ENCODE results near the gene WDR7. TPM values are rescaled to one million over a fixed set of nuclear protein-coding genes. Genes with fewer than 3 reads are reported as not detected.

The WDR7 gene
- total and polyA plus RNA-seq, 10 of the 15 experiments (the other 5 are each of a cell fraction or from before 2014, with no cell fraction given): 2.8 to 16.5 (median 11.7) TPM

DNA sequence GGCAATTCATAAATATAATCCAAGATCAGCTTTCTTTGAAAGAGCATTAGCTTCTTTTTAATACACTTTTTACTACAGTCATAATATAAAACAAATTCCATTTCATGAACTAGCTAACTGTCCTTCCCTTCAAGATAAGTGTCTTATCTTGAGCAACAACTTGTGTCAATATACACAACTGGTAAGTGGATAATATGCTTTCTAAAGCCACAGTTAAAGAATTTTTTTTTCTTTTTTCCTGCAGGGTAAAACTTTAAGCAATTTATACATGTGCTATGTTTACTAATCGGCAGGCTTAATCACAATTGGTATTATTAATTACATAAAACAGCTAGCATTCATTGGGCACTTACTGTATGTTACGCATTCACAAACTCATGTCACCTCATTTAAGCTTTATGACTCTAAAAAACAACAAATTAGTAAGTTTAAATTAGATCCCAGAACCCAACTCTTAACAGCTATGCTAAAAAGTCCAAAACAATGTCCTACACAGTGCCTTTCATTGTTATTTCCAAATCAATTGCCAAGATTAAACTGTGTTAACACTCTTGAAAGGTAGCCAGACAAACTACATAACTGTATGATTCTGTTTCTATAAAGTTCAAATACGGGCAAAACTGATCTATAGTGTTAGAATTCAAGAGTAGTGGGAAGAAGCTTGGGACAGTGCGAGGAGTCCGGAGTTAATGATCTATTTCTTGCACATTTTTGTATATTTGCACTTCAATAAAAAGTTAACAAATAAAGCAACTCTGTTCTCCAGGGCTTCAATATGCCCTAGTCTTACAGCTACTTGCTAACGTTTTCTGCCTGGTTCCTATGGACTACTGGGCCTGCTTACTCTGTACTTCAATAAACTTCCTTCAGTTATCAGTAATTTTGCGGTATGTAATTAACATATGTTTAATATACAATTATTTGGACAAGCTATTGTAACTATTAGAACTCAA, 18.8 kb upstream of the WDR7 start:
- H2AFZ ChIP-seq (ENCODE audit: control insufficient read depth, low read depth, low read length): no peak overlapping the region
- no peak overlapping the region for H3K4me3 ChIP-seq
- H3K4me1 ChIP-seq (ENCODE audit: control insufficient read depth, insufficient read depth, low read length): no peaks in the 10 kb centered on the region
- no peak overlapping the region for H3K9ac ChIP-seq (ENCODE audit: control insufficient read depth, insufficient read depth, low read length)
- ChIA-PET SMC1A (ENCODE audit: uncharacterized antibody, unreplicated experiment) (interaction anchor here (0.7 to 1.5 kb wide), 3 partner anchors 12 to 18 kb away, joined by 3 read pairs; no protein-coding TSS in a partner anchor), POLR2A (interaction anchor here (0.5 to 1.1 kb wide), 2 partner anchors 7 to 25 kb away, joined by 3 to 5 read pairs; no protein-coding TSS in a partner anchor), RAD21 (ENCODE audit: unreplicated experiment) (interaction anchor here (0.6 to 1.2 kb wide), 2 partner anchors 91 to 117 kb away, joined by 3 read pairs; no protein-coding TSS in a partner anchor), CTCF (interaction anchor here (0.9 to 2.6 kb wide), 2 partner anchors 13 to 20 kb away, joined by 3 to 13 read pairs; no protein-coding TSS in a partner anchor)
- peaks cover 0 to 11% of the 10 kb centered on the region in 2 experiments; a peak in 2 of 4 replicates for H3K36me3 ChIP-seq (ENCODE audit: control insufficient read depth in 2 of 2, insufficient read depth in 2 of 2, low read length in 1 of 2)
- in situ Hi-C loops (cut with MboI) (no loop called here), intact Hi-C loops (cut with micrococcal nuclease; ENCODE audit: unreplicated experiment) (no loop called here)
- no peak for DNase-seq (ENCODE audit: low read depth, low spot score)
- 95% methylated on average over 7 of the region's 7 CpGs for WGBS (ENCODE audit: insufficient coverage, insufficient replicate concordance, low lambda C conversion rate, missing lambda C conversion rate)
- TF ChIP-seq LARP7 (IDR thresholded peaks at IDR 0.05): no peak
- no peak for TF ChIP-seq CHD1 (IDR thresholded peaks at IDR 0.05; ENCODE audit: low read depth, low read length)
- TF ChIP-seq, protein P1, sequence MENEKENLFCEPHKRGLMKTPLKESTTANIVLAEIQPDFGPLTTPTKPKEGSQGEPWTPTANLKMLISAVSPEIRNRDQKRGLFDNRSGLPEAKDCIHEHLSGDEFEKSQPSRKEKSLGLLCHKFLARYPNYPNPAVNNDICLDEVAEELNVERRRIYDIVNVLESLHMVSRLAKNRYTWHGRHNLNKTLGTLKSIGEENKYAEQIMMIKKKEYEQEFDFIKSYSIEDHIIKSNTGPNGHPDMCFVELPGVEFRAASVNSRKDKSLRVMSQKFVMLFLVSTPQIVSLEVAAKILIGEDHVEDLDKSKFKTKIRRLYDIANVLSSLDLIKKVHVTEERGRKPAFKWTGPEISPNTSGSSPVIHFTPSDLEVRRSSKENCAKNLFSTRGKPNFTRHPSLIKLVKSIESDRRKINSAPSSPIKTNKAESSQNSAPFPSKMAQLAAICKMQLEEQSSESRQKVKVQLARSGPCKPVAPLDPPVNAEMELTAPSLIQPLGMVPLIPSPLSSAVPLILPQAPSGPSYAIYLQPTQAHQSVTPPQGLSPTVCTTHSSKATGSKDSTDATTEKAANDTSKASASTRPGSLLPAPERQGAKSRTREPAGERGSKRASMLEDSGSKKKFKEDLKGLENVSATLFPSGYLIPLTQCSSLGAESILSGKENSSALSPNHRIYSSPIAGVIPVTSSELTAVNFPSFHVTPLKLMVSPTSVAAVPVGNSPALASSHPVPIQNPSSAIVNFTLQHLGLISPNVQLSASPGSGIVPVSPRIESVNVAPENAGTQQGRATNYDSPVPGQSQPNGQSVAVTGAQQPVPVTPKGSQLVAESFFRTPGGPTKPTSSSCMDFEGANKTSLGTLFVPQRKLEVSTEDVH (IDR thresholded peaks at IDR 0.05; ENCODE audit: low read depth, partially characterized antibody): no peak
- TF ChIP-seq HCFC1 (IDR thresholded peaks at IDR 0.05; ENCODE audit: low read length): no peak
- no peak for TF ChIP-seq BACH1 (IDR thresholded peaks at IDR 0.05; ENCODE audit: borderline replicate concordance)
- TF ChIP-seq, protein P2, sequence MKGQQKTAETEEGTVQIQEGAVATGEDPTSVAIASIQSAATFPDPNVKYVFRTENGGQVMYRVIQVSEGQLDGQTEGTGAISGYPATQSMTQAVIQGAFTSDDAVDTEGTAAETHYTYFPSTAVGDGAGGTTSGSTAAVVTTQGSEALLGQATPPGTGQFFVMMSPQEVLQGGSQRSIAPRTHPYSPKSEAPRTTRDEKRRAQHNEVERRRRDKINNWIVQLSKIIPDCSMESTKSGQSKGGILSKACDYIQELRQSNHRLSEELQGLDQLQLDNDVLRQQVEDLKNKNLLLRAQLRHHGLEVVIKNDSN (IDR thresholded peaks at IDR 0.05; ENCODE audit: borderline replicate concordance, extremely low read length, insufficient read depth, low read depth, low read length): no peak
- H4K20me1 ChIP-seq (ENCODE audit: control insufficient read depth, insufficient read depth): peaks cover 3% of the 10 kb centered on the region; the same call in 1 of the 2 replicates
- no peak for FAIRE-seq
- H3K4me2 ChIP-seq (ENCODE audit: control insufficient read depth, insufficient read depth): 0 out of 2 replicates have a peak overlapping the region, but pooled peaks have one; percentile 25
- BruUV-seq (replicated peaks): no TSS peak
- H3K79me2 ChIP-seq (ENCODE audit: control insufficient read depth, insufficient read depth, low read length): peaks cover 90% of the 10 kb centered on the region
- ATAC-seq: no peak
- no peaks in the 10 kb centered on the region for H3K27me3 ChIP-seq (replicated peaks in 1 of 2; ENCODE audit: control insufficient read depth in 2 of 2, insufficient read depth in 2 of 2, low read length in 1 of 2)
- no peaks in the 10 kb centered on the region; the same call in 2 of the 3 replicates for H3K9me3 ChIP-seq (replicated peaks; ENCODE audit: control insufficient read depth, insufficient read depth, low read length)
- H3K27ac ChIP-seq (ENCODE audit: control insufficient read depth, insufficient read depth): no peak overlapping the region
